GM12875 (cell line): ENCODE data around the gene FABP3.

Experiments used
- H3K4me3 ChIP-seq: one replicate; pipeline ENCODE4 v1.5.1; 2011; ENCODE audit warnings: low read depth, low read length, control low read depth
- CTCF ChIP-seq: IDR thresholded peaks from 2 replicates; pipeline ENCODE4 v1.5.1; 2011; ENCODE audit warnings: low read depth, mild to moderate bottlenecking, control low read depth, inconsistent platforms, low read length, moderate library complexity, borderline replicate concordance; ENCODE audit not compliant: insufficient read depth

The FABP3 gene

GRCh38 chr1:31324992-31325391 is 47.9 kb downstream of the FABP3 start:
- H3K4me3 ChIP-seq = no peak overlapping the region
- TF ChIP-seq CTCF = no peak

GRCh38 chr1:31324093-31324492 is 48.8 kb downstream of the FABP3 start:
- no peak for TF ChIP-seq CTCF
- no peak overlapping the region for H3K4me3 ChIP-seq

- H3K4me3 ChIP-seq = no peak overlapping the region
- no peak for TF ChIP-seq CTCF
These were observed 54.7 kb downstream of the FABP3 start for GRCh38 chr1:31318146-31318545.

- no peak overlapping the region for H3K4me3 ChIP-seq
- no peak for TF ChIP-seq CTCF
These were observed 57.0 kb downstream of the FABP3 start for GRCh38 chr1:31315902-31316301.
